Measurements from ENCODE around the gene FAM110A.

FAM110A gene

DNA sequence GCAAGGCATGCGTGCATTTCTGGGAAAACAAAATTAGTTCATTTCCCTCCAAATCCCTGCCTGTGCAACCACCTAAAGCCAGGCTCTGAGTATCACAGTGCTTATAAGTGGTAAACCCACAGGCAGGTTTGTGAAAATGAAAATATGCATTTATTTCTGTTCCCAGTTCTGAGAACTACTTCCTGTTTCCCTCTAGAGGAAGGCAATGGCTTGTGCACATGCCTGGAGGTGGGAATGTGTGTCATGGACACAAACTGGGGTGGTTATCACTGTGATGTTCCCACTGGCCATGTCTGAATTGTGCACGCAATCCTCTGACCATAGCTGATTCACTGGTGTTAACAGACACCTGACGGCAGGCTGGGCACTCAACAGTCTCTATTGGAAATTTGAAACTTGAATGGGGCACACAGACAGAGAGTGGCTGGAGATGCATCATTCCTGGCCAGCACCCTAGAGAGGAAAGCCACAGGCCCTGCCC lies 26.3 kb downstream of the FAM110A start:
- H3K36me3 ChIP-seq (ENCODE audit: control insufficient read depth in 1 of 2, insufficient read depth in 2 of 2, low read length in 2 of 2): no peaks in the 10 kb centered on the region
- H3K4me3 ChIP-seq (ENCODE audit: low read depth in 1 of 2, low read length in 2 of 2): no peak overlapping the region
- H3K27ac ChIP-seq (ENCODE audit: low read length): no peak overlapping the region
- no peaks in the 10 kb centered on the region for H3K9me3 ChIP-seq (ENCODE audit: control insufficient read depth in 1 of 2, low read length in 2 of 2)
- H3K4me1 ChIP-seq (ENCODE audit: control insufficient read depth in 1 of 2, insufficient read depth in 2 of 2, low read length in 2 of 2): no peaks in the 10 kb centered on the region
- no peaks in the 10 kb centered on the region for H3K27me3 ChIP-seq (ENCODE audit: low read depth, low read length)

- Histone ChIP-seq H3K4me3 (ENCODE audit: low read depth in 1 of 2, low read length in 2 of 2) (no peak overlapping the region), H3K9me3 (ENCODE audit: control insufficient read depth in 1 of 2, low read length in 2 of 2) (no peaks in the 10 kb centered on the region), H3K4me1 (ENCODE audit: control insufficient read depth in 1 of 2, insufficient read depth in 2 of 2, low read length in 2 of 2) (no peaks in the 10 kb centered on the region), H3K27me3 (ENCODE audit: low read depth, low read length) (no peaks in the 10 kb centered on the region), H3K27ac (ENCODE audit: low read length) (no peak overlapping the region), H3K36me3 (ENCODE audit: control insufficient read depth in 1 of 2, insufficient read depth in 2 of 2, low read length in 2 of 2) (no peaks in the 10 kb centered on the region)
These were observed 27.4 kb downstream of the FAM110A start for GRCh38 chr20:860891-861290.

- H3K27me3 ChIP-seq (ENCODE audit: low read depth, low read length): no peaks in the 10 kb centered on the region
- H3K4me3 ChIP-seq (ENCODE audit: low read depth in 1 of 2, low read length in 2 of 2): no peak overlapping the region
- H3K9me3 ChIP-seq (ENCODE audit: control insufficient read depth in 1 of 2, low read length in 2 of 2): no peaks in the 10 kb centered on the region
- H3K36me3 ChIP-seq (ENCODE audit: control insufficient read depth in 1 of 2, insufficient read depth in 2 of 2, low read length in 2 of 2): no peaks in the 10 kb centered on the region
- no peaks in the 10 kb centered on the region for H3K4me1 ChIP-seq (ENCODE audit: control insufficient read depth in 1 of 2, insufficient read depth in 2 of 2, low read length in 2 of 2)
- H3K27ac ChIP-seq (ENCODE audit: low read length): no peak overlapping the region
These were observed 31.9 kb downstream of the FAM110A start for GRCh38 chr20:865440-865839.

GRCh38 chr20:868279-868678 lies 34.8 kb downstream of the FAM110A start:
- H3K4me1 ChIP-seq (ENCODE audit: control insufficient read depth in 1 of 2, insufficient read depth in 2 of 2, low read length in 2 of 2): no peaks in the 10 kb centered on the region
- no peak overlapping the region for H3K4me3 ChIP-seq (ENCODE audit: low read depth in 1 of 2, low read length in 2 of 2)
- H3K36me3 ChIP-seq (ENCODE audit: control insufficient read depth in 1 of 2, insufficient read depth in 2 of 2, low read length in 2 of 2): no peaks in the 10 kb centered on the region
- H3K27me3 ChIP-seq (ENCODE audit: low read depth, low read length): no peaks in the 10 kb centered on the region
- H3K27ac ChIP-seq (ENCODE audit: low read length): no peak overlapping the region
- no peaks in the 10 kb centered on the region for H3K9me3 ChIP-seq (ENCODE audit: control insufficient read depth in 1 of 2, low read length in 2 of 2)

GRCh38 chr20:869606-870005 lies 36.1 kb downstream of the FAM110A start:
- Histone ChIP-seq H3K36me3 (ENCODE audit: control insufficient read depth in 1 of 2, insufficient read depth in 2 of 2, low read length in 2 of 2) (no peaks in the 10 kb centered on the region), H3K27me3 (ENCODE audit: low read depth, low read length) (no peaks in the 10 kb centered on the region), H3K9me3 (ENCODE audit: control insufficient read depth in 1 of 2, low read length in 2 of 2) (no peaks in the 10 kb centered on the region), H3K4me1 (ENCODE audit: control insufficient read depth in 1 of 2, insufficient read depth in 2 of 2, low read length in 2 of 2) (no peaks in the 10 kb centered on the region), H3K27ac (ENCODE audit: low read length) (no peak overlapping the region), H3K4me3 (ENCODE audit: low read depth in 1 of 2, low read length in 2 of 2) (no peak overlapping the region)

DNA sequence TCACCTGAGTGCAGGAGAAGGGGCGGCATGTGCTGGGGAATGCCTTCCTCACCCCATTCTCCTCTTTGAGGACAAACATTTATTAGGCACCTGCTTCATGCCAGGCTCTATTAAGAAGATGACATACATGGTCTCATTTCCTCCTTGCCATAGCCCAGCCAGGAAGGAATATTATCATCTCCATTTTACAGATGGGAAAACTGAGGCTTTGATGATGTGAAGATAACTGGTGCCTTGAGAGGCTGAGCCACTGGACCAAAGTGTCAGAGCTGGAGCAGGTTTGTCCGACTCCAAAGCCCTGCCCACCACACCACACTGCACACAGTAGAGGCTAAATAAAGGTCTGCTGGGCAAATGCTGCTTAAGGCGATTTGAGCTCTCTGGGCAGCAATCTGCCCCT lies 37.2 kb downstream of the FAM110A start:
- Histone ChIP-seq H3K27ac (ENCODE audit: low read length) (no peak overlapping the region), H3K4me1 (ENCODE audit: control insufficient read depth in 1 of 2, insufficient read depth in 2 of 2, low read length in 2 of 2) (no peaks in the 10 kb centered on the region), H3K36me3 (ENCODE audit: control insufficient read depth in 1 of 2, insufficient read depth in 2 of 2, low read length in 2 of 2) (no peaks in the 10 kb centered on the region), H3K4me3 (ENCODE audit: low read depth in 1 of 2, low read length in 2 of 2) (no peak overlapping the region), H3K9me3 (ENCODE audit: control insufficient read depth in 1 of 2, low read length in 2 of 2) (no peaks in the 10 kb centered on the region), H3K27me3 (ENCODE audit: low read depth, low read length) (no peaks in the 10 kb centered on the region)

- Histone ChIP-seq H3K4me1 (ENCODE audit: control insufficient read depth in 1 of 2, insufficient read depth in 2 of 2, low read length in 2 of 2) (no peaks in the 10 kb centered on the region), H3K4me3 (ENCODE audit: low read depth in 1 of 2, low read length in 2 of 2) (no peak overlapping the region), H3K27ac (ENCODE audit: low read length) (no peak overlapping the region), H3K36me3 (ENCODE audit: control insufficient read depth in 1 of 2, insufficient read depth in 2 of 2, low read length in 2 of 2) (no peaks in the 10 kb centered on the region), H3K27me3 (ENCODE audit: low read depth, low read length) (no peaks in the 10 kb centered on the region), H3K9me3 (ENCODE audit: control insufficient read depth in 1 of 2, low read length in 2 of 2) (no peaks in the 10 kb centered on the region)
These were observed 37.9 kb downstream of the FAM110A start for GRCh38 chr20:871436-871835.

DNA sequence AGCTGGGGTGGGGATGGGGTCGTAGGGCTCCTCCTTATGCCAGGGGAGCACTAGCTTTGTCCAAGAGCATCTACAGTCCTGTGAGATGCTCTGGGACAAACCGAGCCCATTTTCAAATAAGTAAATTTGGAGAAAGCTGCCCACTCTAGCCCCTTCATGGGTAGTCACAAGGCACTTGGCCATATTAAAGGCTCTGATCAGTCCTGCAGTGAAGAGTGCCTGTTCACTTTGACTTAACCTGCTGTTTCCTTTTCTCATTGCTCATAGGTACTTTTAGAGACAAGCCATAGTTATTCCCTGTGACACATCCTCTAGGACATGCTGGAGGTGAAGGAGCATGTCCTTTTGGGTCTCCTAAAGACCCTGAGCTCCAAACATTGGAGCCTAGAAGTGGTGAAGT lies 38.4 kb downstream of the FAM110A start:
- Histone ChIP-seq H3K27ac (ENCODE audit: low read length) (no peak overlapping the region), H3K4me3 (ENCODE audit: low read depth in 1 of 2, low read length in 2 of 2) (no peak overlapping the region), H3K4me1 (ENCODE audit: control insufficient read depth in 1 of 2, insufficient read depth in 2 of 2, low read length in 2 of 2) (no peaks in the 10 kb centered on the region), H3K36me3 (ENCODE audit: control insufficient read depth in 1 of 2, insufficient read depth in 2 of 2, low read length in 2 of 2) (no peaks in the 10 kb centered on the region), H3K9me3 (ENCODE audit: control insufficient read depth in 1 of 2, low read length in 2 of 2) (no peaks in the 10 kb centered on the region), H3K27me3 (ENCODE audit: low read depth, low read length) (no peaks in the 10 kb centered on the region)

GRCh38 chr20:872855-873520 lies 39.5 kb downstream of the FAM110A start:
- Histone ChIP-seq H3K27ac (ENCODE audit: low read length) (no peak overlapping the region), H3K27me3 (ENCODE audit: low read depth, low read length) (no peaks in the 10 kb centered on the region), H3K4me1 (ENCODE audit: control insufficient read depth in 1 of 2, insufficient read depth in 2 of 2, low read length in 2 of 2) (no peaks in the 10 kb centered on the region), H3K4me3 (ENCODE audit: low read depth in 1 of 2, low read length in 2 of 2) (no peak overlapping the region), H3K36me3 (ENCODE audit: control insufficient read depth in 1 of 2, insufficient read depth in 2 of 2, low read length in 2 of 2) (no peaks in the 10 kb centered on the region), H3K9me3 (ENCODE audit: control insufficient read depth in 1 of 2, low read length in 2 of 2) (no peaks in the 10 kb centered on the region)

DNA sequence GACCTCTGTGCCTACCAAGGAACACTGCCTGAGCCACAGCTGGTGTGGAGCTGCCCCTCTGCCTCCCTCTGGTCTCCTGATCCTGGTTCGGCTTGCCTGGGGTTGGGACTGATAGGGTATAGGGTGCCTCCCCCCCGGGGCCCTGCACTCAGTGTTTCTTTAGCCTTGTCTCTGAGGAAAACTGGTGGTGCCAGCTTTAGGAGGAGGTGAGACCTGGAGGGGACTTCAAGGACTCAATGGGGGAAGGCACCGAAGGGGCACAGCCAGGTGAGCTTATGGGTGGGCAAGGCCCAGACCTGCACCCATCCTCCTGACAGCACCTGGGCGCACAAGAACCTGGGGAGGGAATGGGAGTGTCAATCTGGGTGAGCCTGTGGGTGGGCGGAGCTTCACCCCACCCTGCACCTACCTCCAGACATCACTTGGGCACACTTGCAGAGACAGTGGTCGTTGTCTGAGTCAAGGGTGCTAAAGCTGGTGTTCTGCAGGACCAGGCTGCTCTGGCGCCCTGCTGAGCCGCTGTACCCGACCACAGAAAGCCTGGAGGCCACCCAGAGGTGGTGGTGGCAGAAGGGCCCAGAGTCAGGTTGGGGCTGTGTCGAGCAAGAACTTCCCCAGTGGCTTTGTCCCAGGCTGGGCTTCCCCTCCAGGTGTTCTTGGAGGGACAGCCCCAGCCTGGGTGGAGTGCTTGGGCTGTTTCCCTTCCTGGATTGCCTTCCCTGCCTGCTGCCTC lies 40.5 kb downstream of the FAM110A start:
- H3K4me3 ChIP-seq (ENCODE audit: low read depth in 1 of 2, low read length in 2 of 2): no peak overlapping the region
- H3K36me3 ChIP-seq (ENCODE audit: control insufficient read depth in 1 of 2, insufficient read depth in 2 of 2, low read length in 2 of 2): no peaks in the 10 kb centered on the region
- H3K27me3 ChIP-seq (ENCODE audit: low read depth, low read length): no peaks in the 10 kb centered on the region
- no peaks in the 10 kb centered on the region for H3K4me1 ChIP-seq (ENCODE audit: control insufficient read depth in 1 of 2, insufficient read depth in 2 of 2, low read length in 2 of 2)
- no peak overlapping the region for H3K27ac ChIP-seq (ENCODE audit: low read length)
- H3K9me3 ChIP-seq (ENCODE audit: control insufficient read depth in 1 of 2, low read length in 2 of 2): no peaks in the 10 kb centered on the region

GRCh38 chr20:875115-875514 lies 41.6 kb downstream of the FAM110A start:
- no peaks in the 10 kb centered on the region for H3K4me1 ChIP-seq (ENCODE audit: control insufficient read depth in 1 of 2, insufficient read depth in 2 of 2, low read length in 2 of 2)
- no peak overlapping the region for H3K4me3 ChIP-seq (ENCODE audit: low read depth in 1 of 2, low read length in 2 of 2)
- H3K27me3 ChIP-seq (ENCODE audit: low read depth, low read length): no peaks in the 10 kb centered on the region
- H3K36me3 ChIP-seq (ENCODE audit: control insufficient read depth in 1 of 2, insufficient read depth in 2 of 2, low read length in 2 of 2): no peaks in the 10 kb centered on the region
- no peaks in the 10 kb centered on the region for H3K9me3 ChIP-seq (ENCODE audit: control insufficient read depth in 1 of 2, low read length in 2 of 2)
- no peak overlapping the region for H3K27ac ChIP-seq (ENCODE audit: low read length)

GRCh38 chr20:877814-878213 lies 44.3 kb downstream of the FAM110A start:
- Histone ChIP-seq H3K27me3 (ENCODE audit: low read depth, low read length) (no peaks in the 10 kb centered on the region), H3K27ac (ENCODE audit: low read length) (no peak overlapping the region), H3K4me3 (ENCODE audit: low read depth in 1 of 2, low read length in 2 of 2) (no peak overlapping the region), H3K36me3 (ENCODE audit: control insufficient read depth in 1 of 2, insufficient read depth in 2 of 2, low read length in 2 of 2) (no peaks in the 10 kb centered on the region), H3K9me3 (ENCODE audit: control insufficient read depth in 1 of 2, low read length in 2 of 2) (no peaks in the 10 kb centered on the region), H3K4me1 (ENCODE audit: control insufficient read depth in 1 of 2, insufficient read depth in 2 of 2, low read length in 2 of 2) (no peaks in the 10 kb centered on the region)

All from muscle layer of duodenum (tissue), 2 donors.